Spleen (tissue), 11 donors: ENCODE measurements around the gene SRPK3. TPM values are rescaled to one million over a fixed set of nuclear protein-coding genes. Genes with fewer than 3 reads are reported as not detected.

Experiments used
- DNase-seq: peaks from one replicate; pipeline ENCODE4 v3.0.0-alpha.2; 2020
- H3K27ac ChIP-seq, 8 donors: fragments of 200-600 bp; sonication (generic) in 7 of 8; 1 replicate in 4 of 8; 2 replicates in 4 of 8; pipeline versions ENCODE4 v1.5.0 to v1.8.0; 2016 to 2021; ENCODE audit warnings: inconsistent platforms in 4 of 8, mild to moderate bottlenecking in 4 of 8, moderate library complexity in 1 of 8
- H3K27me3 ChIP-seq, 7 donors: fragments of 200-600 bp; sonication (generic) in 6 of 7; replicated peaks in 1 of 7; 1 replicate in 4 of 7; 2 replicates in 3 of 7; pipeline versions ENCODE4 v1.5.0 to v1.8.0; 2016 to 2021; ENCODE audit warnings: inconsistent platforms in 3 of 7, mild to moderate bottlenecking in 1 of 7
- H3K36me3 ChIP-seq, 6 donors: fragments of 200-600 bp; sonication (generic) in 5 of 6; 1 replicate in 4 of 6; 2 replicates in 2 of 6; pipeline versions ENCODE4 v1.5.0 to v1.8.0; 2016 to 2021; ENCODE audit warnings: inconsistent platforms in 2 of 6
- H3K4me1 ChIP-seq, 6 donors: fragments of 200-600 bp; sonication (generic) in 5 of 6; 1 replicate in 3 of 6; 2 replicates in 3 of 6; pipeline versions ENCODE4 v1.5.0 to v1.8.0; 2016 to 2021; ENCODE audit warnings: inconsistent platforms in 3 of 6
- H3K4me3 ChIP-seq, 8 donors: fragments of 200-600 bp; sonication (generic) in 7 of 8; 1 replicate in 4 of 8; 2 replicates in 4 of 8; pipeline versions ENCODE4 v1.5.0 to v1.8.0; 2016 to 2021; ENCODE audit warnings: inconsistent platforms in 4 of 8, mild to moderate bottlenecking in 4 of 8, moderate library complexity in 2 of 8
- H3K9me3 ChIP-seq, 8 donors: fragments of 200-600 bp; sonication (generic) in 7 of 8; 1 replicate in 4 of 8; 2 replicates in 4 of 8; pipeline versions ENCODE4 v1.5.0 to v1.8.0; 2016 to 2021; ENCODE audit warnings: inconsistent platforms in 4 of 8
- CTCF ChIP-seq, 11 experiments: fragments of 200-600 bp in 7 of 11; fragments of 450-650 bp in 4 of 11; sonication (generic) in 4 of 11; IDR thresholded peaks in 8 of 11; conservative IDR thresholded peaks in 3 of 11; 1 replicate in 7 of 11; 2 replicates in 4 of 11; pipeline versions ENCODE4 v1.4.0 to v1.8.0; 2016 to 2021; ENCODE audit warnings: antibody characterized with exemption in 11 of 11, inconsistent platforms in 4 of 11, mild to moderate bottlenecking in 1 of 11
- POLR2A ChIP-seq, 3 donors: fragments of 450-650 bp; IDR thresholded peaks; one replicate each; pipeline ENCODE4 v1.5.1; 2017; ENCODE audit warnings: antibody characterized with exemption in 3 of 3, mild to moderate bottlenecking in 1 of 3
- POLR2AphosphoS5 ChIP-seq, 3 donors: sonication (generic); formaldehyde crosslinking; IDR thresholded peaks; one replicate each; pipeline ENCODE4 v1.5.1; 2017; ENCODE audit warnings: antibody characterized with exemption in 3 of 3
- WGBS, 5 donors: extraction: QIAGEN DNeasy Blood & Tissue Kit in 3 of 5; methylation state at CpG; one replicate each; pipeline versions ENCODE4 v1.1.5 to v1.1.7; 2013 to 2018; 5-methylcytosine and 5-hydroxymethylcytosine counted together
- intact Hi-C: fragments of 100-400 bp; cut with DNase I; formaldehyde crosslinking; loops from one replicate; pipeline ENCODE4 v1.15.0; 2023; ENCODE audit warnings: low total_unique reads
- polyA plus RNA-seq, 3 donors: library from polyadenylated mRNA; stranded (reverse); fragments of 200-250 nt; gene quantifications; one replicate each; pipeline ENCODE4 v1.2.1, GENCODE V29; 2013
- total RNA-seq, 7 donors: library from RNA; depleted of rRNA in 3 of 7; stranded (reverse); fragments of >200 nt in 3 of 7; fragmentation: NEBNext Ultra II Directional in 4 of 7; extraction: Animal tissue kit (Norgen Biotek cat#: 25700) in 4 of 7; gene quantifications; one replicate each; pipeline versions ENCODE4 v1.1.0 to v1.2.1, GENCODE V29; 2016 to 2021
- donor health status: healthy with polysubstance abuse.
- donor health status: DM: no; HTN: no; CAD: no; lungs with moderate emphysema.
- donor health status: DM: no; HTN: no; CAD: no.
- donor health status: Bipolar disorder and iron deficiency.
- donor health status: healthy.
- donor health status: DM: no; HTN: no; CAD: no.
- donor health status: DM: yes; HTN: yes; CAD: no.

SRPK3 gene
- total and polyA plus RNA-seq, 10 donors: 0.03 to 0.26 (median 0.07) TPM; not detected in 7

DNA sequence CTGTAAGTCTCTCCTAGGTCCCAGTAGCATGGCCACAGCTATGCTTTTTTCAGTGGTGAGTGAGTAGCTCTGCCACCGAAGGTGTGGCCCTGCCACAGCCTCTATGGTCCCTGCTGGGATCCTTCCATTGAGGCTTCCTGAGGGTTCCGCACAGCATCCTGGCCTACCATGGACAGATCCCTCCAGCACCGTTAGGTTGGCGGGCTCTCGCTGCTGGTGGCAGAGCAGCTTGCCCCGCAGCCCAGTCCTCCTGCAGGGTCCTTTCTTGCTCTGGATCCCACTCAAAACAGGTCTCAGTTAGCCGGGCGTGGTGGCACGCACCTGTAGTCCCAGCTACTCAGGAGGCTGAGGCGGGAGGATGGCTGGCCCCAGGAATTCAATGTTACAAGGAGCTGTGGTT, 51.9 kb downstream of the SRPK3 start:
- 79 to 100% (median 92%) methylated on average over 1 to 10 of the region's 10 CpGs for whole genome bisulfite sequencing, 5 donors
- Histone ChIP-seq H3K4me3 (no peak overlapping the region), H3K4me1 (peaks cover 0 to 26% (median 11%) of the 10 kb centered on the region in 6 donors), H3K27ac (no peak overlapping the region), H3K27me3 (peaks cover 6 to 60% (median 29%) of the 10 kb centered on the region in 7 donors), H3K36me3 (no peaks in the 10 kb centered on the region), H3K9me3 (peaks cover 0 to 5% (median 0%) of the 10 kb centered on the region in 8 donors)
- TF ChIP-seq CTCF (IDR thresholded peaks at IDR 0.05 in 8 of 11, conservative IDR thresholded peaks at IDR 0.05 in 3 of 11) (no peak), POLR2AphosphoS5 (IDR thresholded peaks at IDR 0.05) (no peak), POLR2A (IDR thresholded peaks at IDR 0.05) (no peak)
- intact Hi-C loops: no loop called here
- no peak for DNase-seq

Other genes with a start within 250 kb of the SRPK3 start
- gene CCNQ, start 181.9 kb upstream of the SRPK3 start, total RNA-seq: 10 to 100 TPM; 17.5 to 32.0 (median 21.7) TPM
- gene CCNQ, start 181.9 kb upstream of the SRPK3 start, polyA plus RNA-seq: 10 to 100 TPM; 58.6 to 67.3 (median 59.6) TPM
- gene DUSP9, start 133.8 kb upstream of the SRPK3 start, total RNA-seq: under 1 TPM in 1 of 7 donors, not detected in 6; 0.17 TPM
- gene DUSP9, start 133.8 kb upstream of the SRPK3 start, polyA plus RNA-seq: under 1 TPM in 1 of 3 donors, not detected in 2; 0.09 TPM
- gene PNCK, start 107.2 kb upstream of the SRPK3 start, total RNA-seq: 1 to 10 TPM in 2 of 7 donors, under 1 TPM in 1, not detected in 4; 0.73 to 1.2 (median 1.0) TPM
- gene PNCK, start 107.2 kb upstream of the SRPK3 start, polyA plus RNA-seq: under 1 TPM; 0.18 to 0.35 (median 0.22) TPM
- 10 to 100 TPM in 5 of 7 donors, 1 to 10 TPM in 2; 6.7 to 72.9 (median 14.7) TPM for gene SLC6A8, start 93.1 kb upstream of the SRPK3 start, total RNA-seq
- 1 to 10 TPM; 3.2 to 5.3 (median 3.2) TPM for gene SLC6A8, start 93.1 kb upstream of the SRPK3 start, polyA plus RNA-seq
- gene BCAP31, start 56.7 kb upstream of the SRPK3 start, total RNA-seq: 100 to 1,000 TPM; 132 to 173 (median 136) TPM
- 100 to 1,000 TPM in 2 of 3 donors, 10 to 100 TPM in 1; 77.3 to 135 (median 108) TPM for gene BCAP31, start 56.7 kb upstream of the SRPK3 start, polyA plus RNA-seq
- 10 to 100 TPM; 14.9 to 28.1 (median 23.2) TPM for gene ABCD1, start 56.2 kb upstream of the SRPK3 start, total RNA-seq
- 1 to 10 TPM; 5.1 to 9.7 (median 6.9) TPM for gene ABCD1, start 56.2 kb upstream of the SRPK3 start, polyA plus RNA-seq
- 1 to 10 TPM in 6 of 7 donors, under 1 TPM in 1; 0.68 to 2.8 (median 1.7) TPM for gene PLXNB3, start 16.8 kb upstream of the SRPK3 start, total RNA-seq
- gene PLXNB3, start 16.8 kb upstream of the SRPK3 start, polyA plus RNA-seq: 1 to 10 TPM in 1 of 3 donors, under 1 TPM in 2; 0.48 to 1.5 (median 0.49) TPM
- gene IDH3G, start 13.3 kb downstream of the SRPK3 start, total RNA-seq: 10 to 100 TPM; 51.8 to 92.7 (median 68.7) TPM
- gene IDH3G, start 13.3 kb downstream of the SRPK3 start, polyA plus RNA-seq: 10 to 100 TPM; 32.7 to 47.0 (median 41.3) TPM
- 100 to 1,000 TPM; 144 to 307 (median 217) TPM for gene SSR4, start 13.6 kb downstream of the SRPK3 start, total RNA-seq
- 100 to 1,000 TPM; 357 to 488 (median 359) TPM for gene SSR4, start 13.6 kb downstream of the SRPK3 start, polyA plus RNA-seq
- 10 to 100 TPM in 5 of 7 donors, 1 to 10 TPM in 2; 6.4 to 15.4 (median 10.7) TPM for gene PDZD4, start 49.5 kb downstream of the SRPK3 start, total RNA-seq
- gene PDZD4, start 49.5 kb downstream of the SRPK3 start, polyA plus RNA-seq: 10 to 100 TPM in 1 of 3 donors, 1 to 10 TPM in 2; 3.7 to 21.8 (median 9.4) TPM
- 1 to 10 TPM; 1.2 to 5.1 (median 2.2) TPM for gene L1CAM, start 105.1 kb downstream of the SRPK3 start, total RNA-seq
- gene L1CAM, start 105.1 kb downstream of the SRPK3 start, polyA plus RNA-seq: 1 to 10 TPM; 1.6 to 3.4 (median 3.2) TPM
- under 1 TPM in 1 of 7 donors, not detected in 6; 0.52 TPM for gene AVPR2, start 123.6 kb downstream of the SRPK3 start, total RNA-seq
- gene AVPR2, start 123.6 kb downstream of the SRPK3 start, polyA plus RNA-seq: under 1 TPM; 0.22 to 0.77 (median 0.26) TPM
- 100 to 1,000 TPM; 176 to 317 (median 236) TPM for gene ARHGAP4, start 145.2 kb downstream of the SRPK3 start, total RNA-seq
- gene ARHGAP4, start 145.2 kb downstream of the SRPK3 start, polyA plus RNA-seq: 100 to 1,000 TPM; 297 to 713 (median 635) TPM
- 10 to 100 TPM; 56.4 to 89.1 (median 85.5) TPM for gene NAA10, start 154.0 kb downstream of the SRPK3 start, total RNA-seq
- gene NAA10, start 154.0 kb downstream of the SRPK3 start, polyA plus RNA-seq: 100 to 1,000 TPM; 123 to 174 (median 168) TPM
- 100 to 1,000 TPM in 1 of 7 donors, 10 to 100 TPM in 6; 42.0 to 105 (median 63.6) TPM for gene RENBP, start 163.6 kb downstream of the SRPK3 start, total RNA-seq
- 10 to 100 TPM; 44.3 to 91.3 (median 47.9) TPM for gene RENBP, start 163.6 kb downstream of the SRPK3 start, polyA plus RNA-seq
- gene HCFC1, start 190.8 kb downstream of the SRPK3 start, total RNA-seq: 10 to 100 TPM; 50.6 to 86.5 (median 62.1) TPM
- 10 to 100 TPM in 2 of 3 donors, 1 to 10 TPM in 1; 9.5 to 22.7 (median 11.4) TPM for gene HCFC1, start 190.8 kb downstream of the SRPK3 start, polyA plus RNA-seq
- 10 to 100 TPM in 1 of 7 donors, 1 to 10 TPM in 6; 2.0 to 12.2 (median 6.2) TPM for gene TMEM187, start 191.7 kb downstream of the SRPK3 start, total RNA-seq
- 1 to 10 TPM; 3.3 to 7.4 (median 4.9) TPM for gene TMEM187, start 191.7 kb downstream of the SRPK3 start, polyA plus RNA-seq
- gene IRAK1, start 238.9 kb downstream of the SRPK3 start, total RNA-seq: 100 to 1,000 TPM in 2 of 7 donors, 10 to 100 TPM in 5; 86.2 to 118 (median 91.1) TPM
- gene IRAK1, start 238.9 kb downstream of the SRPK3 start, polyA plus RNA-seq: 10 to 100 TPM; 46.4 to 85.2 (median 55.2) TPM